ENCODE data around the gene HAS3. TPM values are rescaled to one million over a fixed set of nuclear protein-coding genes. Genes with fewer than 3 reads are reported as not detected.
A peak's percentile ranks its signal among the peaks of the same experiment; 100 is the strongest.

The HAS3 gene
- total RNA-seq, 1 experiment from 2014 or later, result 6.9 TPM

DNA sequence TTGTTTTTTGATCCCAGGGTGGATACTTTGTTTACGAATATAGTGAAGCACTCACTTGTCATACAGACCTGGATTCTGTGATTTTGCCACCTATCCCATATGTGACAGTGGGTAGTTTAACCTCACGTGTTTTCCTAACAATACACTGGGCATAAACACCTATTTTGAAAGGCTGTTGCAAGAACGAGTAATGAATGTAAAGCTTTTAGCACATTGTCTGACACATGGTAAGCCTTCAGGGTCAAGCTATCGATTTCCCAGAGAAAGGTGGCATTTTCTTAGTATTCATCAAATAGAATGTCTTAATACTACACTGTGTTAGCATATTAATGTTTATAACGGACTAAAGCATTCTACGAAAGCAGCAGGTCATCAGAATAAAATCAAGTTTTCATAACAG, 25.0 kb downstream of the HAS3 start:
- in situ Hi-C loops (cut with HindIII; ENCODE audit: low pct_unique_long_range_greater_than_20kb, low sequenced_read_pairs), result no loop called here
- no peaks in the 10 kb centered on the region for H3K9me3 ChIP-seq (ENCODE audit: control insufficient read depth, insufficient read depth, low read depth, low read length)
- TSS peak; percentile 65 for BruUV-seq (replicated peaks)
- POLR2A ChIA-PET, result no interaction called here
- peaks cover 17% of the 10 kb centered on the region for H3K4me1 ChIP-seq (ENCODE audit: control insufficient read depth, insufficient read depth, low read length)
- DNase-seq (ENCODE audit: low read depth, low spot score) (no peak), ATAC-seq (no peak)
- no peaks in the 10 kb centered on the region for H3K27me3 ChIP-seq (ENCODE audit: control insufficient read depth, insufficient read depth, low read length)
- TF ChIP-seq POLR2AphosphoS5 (IDR thresholded peaks at IDR 0.05; ENCODE audit: low read depth, low read length), result no peak
- TF ChIP-seq, protein P1, sequence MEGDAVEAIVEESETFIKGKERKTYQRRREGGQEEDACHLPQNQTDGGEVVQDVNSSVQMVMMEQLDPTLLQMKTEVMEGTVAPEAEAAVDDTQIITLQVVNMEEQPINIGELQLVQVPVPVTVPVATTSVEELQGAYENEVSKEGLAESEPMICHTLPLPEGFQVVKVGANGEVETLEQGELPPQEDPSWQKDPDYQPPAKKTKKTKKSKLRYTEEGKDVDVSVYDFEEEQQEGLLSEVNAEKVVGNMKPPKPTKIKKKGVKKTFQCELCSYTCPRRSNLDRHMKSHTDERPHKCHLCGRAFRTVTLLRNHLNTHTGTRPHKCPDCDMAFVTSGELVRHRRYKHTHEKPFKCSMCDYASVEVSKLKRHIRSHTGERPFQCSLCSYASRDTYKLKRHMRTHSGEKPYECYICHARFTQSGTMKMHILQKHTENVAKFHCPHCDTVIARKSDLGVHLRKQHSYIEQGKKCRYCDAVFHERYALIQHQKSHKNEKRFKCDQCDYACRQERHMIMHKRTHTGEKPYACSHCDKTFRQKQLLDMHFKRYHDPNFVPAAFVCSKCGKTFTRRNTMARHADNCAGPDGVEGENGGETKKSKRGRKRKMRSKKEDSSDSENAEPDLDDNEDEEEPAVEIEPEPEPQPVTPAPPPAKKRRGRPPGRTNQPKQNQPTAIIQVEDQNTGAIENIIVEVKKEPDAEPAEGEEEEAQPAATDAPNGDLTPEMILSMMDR (IDR thresholded peaks at IDR 0.05), result no peak
- peak overlapping the region; percentile 61 for H3K27ac ChIP-seq (ENCODE audit: low read length)
- peaks cover 9% of the 10 kb centered on the region for H3K36me3 ChIP-seq (ENCODE audit: control insufficient read depth, insufficient read depth, low read length)
- peak overlapping the region in 1 of 2 experiments; percentile 61; a peak in 1 of 4 replicates for H3K4me3 ChIP-seq (ENCODE audit: low read depth in 2 of 2, low read length in 2 of 2)
- CTCF ChIA-PET, result no interaction called here
- intact Hi-C loops (cut with micrococcal nuclease; ENCODE audit: unreplicated experiment), result no loop called here

DNA sequence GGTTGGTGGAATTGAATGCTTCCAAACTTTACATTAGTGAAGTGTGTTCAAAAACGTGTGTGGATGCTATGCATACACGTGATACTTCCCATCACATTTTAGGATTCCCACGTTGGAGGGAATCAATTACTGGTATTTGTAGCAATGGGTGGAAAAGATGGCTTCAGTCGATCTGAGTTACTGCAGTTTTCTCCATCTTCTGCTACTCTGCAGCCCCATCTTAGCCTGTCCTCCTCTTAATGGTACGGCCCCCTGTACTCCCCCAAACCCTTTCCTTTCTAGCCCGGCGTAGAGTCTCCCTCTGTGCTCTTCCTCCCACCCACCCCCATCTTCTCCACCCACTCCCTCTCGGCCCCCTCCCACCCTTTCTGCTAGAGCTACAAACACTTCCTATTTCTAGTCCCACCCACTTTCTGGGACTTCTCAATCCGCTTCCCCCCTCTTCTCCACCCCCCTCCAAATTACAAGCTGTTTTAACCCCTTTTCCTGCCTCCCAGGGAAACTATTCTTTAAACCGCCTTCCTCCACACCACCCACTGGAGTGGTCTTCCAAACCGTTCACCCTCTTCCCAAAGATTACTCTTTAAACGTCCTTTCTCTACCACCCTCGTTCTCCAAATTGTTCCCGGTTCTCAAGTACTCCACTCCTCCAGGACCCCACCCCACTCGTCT, 25.9 kb downstream of the HAS3 start:
- ATAC-seq, result no peak

More for the DNA sequence above, 25.9 kb downstream of the HAS3 start:
- Histone ChIP-seq H3K4me3 (ENCODE audit: low read depth in 2 of 2, low read length in 2 of 2) (peak overlapping the region; percentile 61 to 92), H3K4me1 (ENCODE audit: control insufficient read depth, insufficient read depth, low read length) (peaks cover 17% of the 10 kb centered on the region), H3K9me3 (ENCODE audit: control insufficient read depth, insufficient read depth, low read depth, low read length) (no peaks in the 10 kb centered on the region), H3K36me3 (ENCODE audit: control insufficient read depth, insufficient read depth, low read length) (peaks cover 9% of the 10 kb centered on the region), H3K27ac (ENCODE audit: low read length) (peak overlapping the region; percentile 89), H3K27me3 (ENCODE audit: control insufficient read depth, insufficient read depth, low read length) (no peaks in the 10 kb centered on the region)
- in situ Hi-C loops (cut with HindIII; ENCODE audit: low pct_unique_long_range_greater_than_20kb, low sequenced_read_pairs), result no loop called here
- ChIA-PET POLR2A (interaction anchor here (0.7 kb wide), 1 partner anchor 129 kb away, joined by 4 read pairs; no protein-coding TSS in a partner anchor), CTCF (interaction anchor here (0.6 kb wide), 1 partner anchor 833 kb away, joined by 15 read pairs; no protein-coding TSS in a partner anchor)
- DNase-seq (ENCODE audit: low read depth, low spot score), result no peak
- TF ChIP-seq TCF7L2 (IDR thresholded peaks at IDR 0.05; ENCODE audit: low read depth, low read length) (no peak), SIN3A (IDR thresholded peaks at IDR 0.05; ENCODE audit: borderline replicate concordance, insufficient read depth, low read depth, low read length) (no peak), POLR2AphosphoS5 (IDR thresholded peaks at IDR 0.05; ENCODE audit: low read depth, low read length) (no peak)
- TF ChIP-seq, protein P2, sequence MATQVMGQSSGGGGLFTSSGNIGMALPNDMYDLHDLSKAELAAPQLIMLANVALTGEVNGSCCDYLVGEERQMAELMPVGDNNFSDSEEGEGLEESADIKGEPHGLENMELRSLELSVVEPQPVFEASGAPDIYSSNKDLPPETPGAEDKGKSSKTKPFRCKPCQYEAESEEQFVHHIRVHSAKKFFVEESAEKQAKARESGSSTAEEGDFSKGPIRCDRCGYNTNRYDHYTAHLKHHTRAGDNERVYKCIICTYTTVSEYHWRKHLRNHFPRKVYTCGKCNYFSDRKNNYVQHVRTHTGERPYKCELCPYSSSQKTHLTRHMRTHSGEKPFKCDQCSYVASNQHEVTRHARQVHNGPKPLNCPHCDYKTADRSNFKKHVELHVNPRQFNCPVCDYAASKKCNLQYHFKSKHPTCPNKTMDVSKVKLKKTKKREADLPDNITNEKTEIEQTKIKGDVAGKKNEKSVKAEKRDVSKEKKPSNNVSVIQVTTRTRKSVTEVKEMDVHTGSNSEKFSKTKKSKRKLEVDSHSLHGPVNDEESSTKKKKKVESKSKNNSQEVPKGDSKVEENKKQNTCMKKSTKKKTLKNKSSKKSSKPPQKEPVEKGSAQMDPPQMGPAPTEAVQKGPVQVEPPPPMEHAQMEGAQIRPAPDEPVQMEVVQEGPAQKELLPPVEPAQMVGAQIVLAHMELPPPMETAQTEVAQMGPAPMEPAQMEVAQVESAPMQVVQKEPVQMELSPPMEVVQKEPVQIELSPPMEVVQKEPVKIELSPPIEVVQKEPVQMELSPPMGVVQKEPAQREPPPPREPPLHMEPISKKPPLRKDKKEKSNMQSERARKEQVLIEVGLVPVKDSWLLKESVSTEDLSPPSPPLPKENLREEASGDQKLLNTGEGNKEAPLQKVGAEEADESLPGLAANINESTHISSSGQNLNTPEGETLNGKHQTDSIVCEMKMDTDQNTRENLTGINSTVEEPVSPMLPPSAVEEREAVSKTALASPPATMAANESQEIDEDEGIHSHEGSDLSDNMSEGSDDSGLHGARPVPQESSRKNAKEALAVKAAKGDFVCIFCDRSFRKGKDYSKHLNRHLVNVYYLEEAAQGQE (IDR thresholded peaks at IDR 0.05; ENCODE audit: insufficient read depth in 1 of 2, low read depth in 2 of 2, low read length in 1 of 2), result no peak
- TF ChIP-seq, protein P1 (IDR thresholded peaks at IDR 0.05), result no peak
- intact Hi-C loops (cut with micrococcal nuclease; ENCODE audit: unreplicated experiment), result no loop called here
- no TSS peak for BruUV-seq (replicated peaks)
